Stimulated activated CD4-positive, alpha-beta T cell treated with anti-CD3 and anti-CD28 coated beads, Interleukin-15, amount 100 ng/mL, for 1 hour (primary cell): ENCODE results near the gene CD28.
"Not testable (repeated sequence)": the region's sequence is repeated elsewhere in the genome, so short reads cannot be mapped to it uniquely, and the experiment has no call there.

Experiments used
- DNase-seq, 2 donors: peaks; one replicate each; pipeline ENCODE4 v3.0.0-alpha.2; 2020; ENCODE audit warnings: low read depth in 1 of 2, low spot score in 1 of 2

The CD28 gene

DNA sequence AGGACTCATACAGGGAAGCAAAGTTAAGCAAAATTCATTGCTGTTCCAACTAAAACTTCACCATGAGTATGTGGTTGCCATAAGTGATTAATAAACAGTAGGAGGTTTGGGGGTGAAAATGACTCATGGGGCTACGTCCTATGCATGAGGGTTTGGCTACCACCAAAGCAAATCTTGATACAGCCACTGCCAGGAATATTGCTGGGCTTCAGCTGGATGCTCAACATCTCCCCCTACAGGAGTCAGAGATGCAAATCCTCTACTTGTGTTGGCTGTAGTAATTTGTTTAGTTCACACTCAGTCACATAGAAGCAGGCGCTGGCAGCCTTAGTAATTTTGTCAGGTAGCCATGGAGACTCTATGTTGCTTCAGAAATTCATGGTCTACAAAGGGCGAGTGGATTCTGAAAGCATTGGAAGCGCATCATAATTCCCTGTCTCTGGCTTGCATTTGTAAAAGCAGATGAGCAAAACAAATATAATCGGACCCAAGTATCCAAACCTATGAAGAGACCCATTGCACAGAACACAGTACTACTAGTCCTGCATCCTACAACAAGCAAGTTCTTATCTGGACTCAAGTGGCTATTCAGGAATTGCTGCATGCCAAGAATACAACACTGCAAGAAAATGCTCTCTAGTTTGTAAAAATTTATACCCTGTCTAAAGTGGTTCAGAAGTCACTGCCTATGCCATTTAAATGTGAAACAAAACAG lies 76.0 kb downstream of the CD28 start:
- DNase-seq: peak; percentile 21 to 30

DNA sequence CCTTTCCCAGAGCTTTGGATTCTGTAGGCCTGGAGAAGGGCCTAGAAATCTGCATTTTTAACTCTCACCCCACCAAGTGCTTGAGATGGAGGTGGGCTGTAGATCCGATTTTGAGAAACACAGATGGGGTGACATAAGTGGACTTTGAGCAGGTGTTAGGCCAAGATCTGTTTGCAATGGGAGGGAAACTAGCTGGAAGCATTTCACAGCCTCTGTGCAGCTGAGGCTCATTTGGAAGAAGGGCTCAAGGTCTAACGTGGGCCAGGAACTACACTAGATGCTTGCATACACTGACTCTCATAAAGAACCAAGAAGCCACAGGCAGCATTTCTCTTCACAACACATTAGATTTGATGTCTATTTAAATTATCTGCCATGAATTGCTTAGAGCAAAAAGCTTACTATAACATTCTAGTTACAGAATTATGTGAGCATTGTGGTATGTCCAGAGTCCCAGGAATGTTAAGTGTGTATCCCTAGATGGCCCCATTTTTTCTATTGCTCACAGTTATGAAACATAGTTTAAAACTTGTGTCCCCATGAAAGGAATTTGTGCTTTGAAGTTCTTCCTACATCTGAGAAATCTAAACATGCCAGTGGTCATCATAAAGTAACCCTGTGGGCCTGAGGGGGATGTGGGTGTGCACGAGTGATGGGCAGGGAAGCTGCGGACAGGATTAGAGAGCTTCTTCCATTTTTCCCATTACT lies 77.2 kb downstream of the CD28 start:
- no peak for DNase-seq

GRCh38 chr2:203784710-203785270 lies 78.4 kb downstream of the CD28 start:
- not testable (repeated sequence) for DNase-seq

- DNase-seq: not testable (repeated sequence)
These were observed 79.1 kb downstream of the CD28 start for GRCh38 chr2:203785391-203786110.

GRCh38 chr2:203786549-203787351 lies 80.3 kb downstream of the CD28 start:
- no peak for DNase-seq

DNA sequence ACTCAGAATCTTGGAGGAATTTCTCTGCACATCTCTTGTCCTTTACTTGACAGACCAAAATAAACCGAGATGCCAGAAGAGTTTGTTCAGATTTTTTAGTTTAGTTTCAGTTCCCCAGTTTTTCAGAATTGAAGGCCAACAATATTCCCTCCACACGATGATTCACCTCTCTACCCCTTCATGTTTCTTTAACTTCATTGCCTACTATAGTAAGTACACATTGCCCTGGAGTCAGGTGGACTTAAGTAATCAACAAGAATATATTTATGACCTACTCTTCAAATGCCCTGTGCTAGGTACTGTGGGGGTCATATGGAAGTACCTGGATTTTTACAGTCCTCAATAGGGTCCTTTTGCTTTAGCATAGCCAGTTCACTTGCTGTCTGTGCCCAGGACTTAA lies 81.5 kb downstream of the CD28 start:
- DNase-seq: no peak
